Measurements from ENCODE around the gene ACTRT2.
A peak's percentile ranks its signal among the peaks of the same experiment; 100 is the strongest.

ACTRT2 gene

GRCh38 chr1:3021233-3021671, at the start of gene ACTRT2:
TSS of gene ACTRT2 (plus strand) at chr1:3021467. CDS start at chr1:3021687, 220 bp downstream.
- Histone ChIP-seq H3K9me3 (no peaks in the 10 kb centered on the region), H3K27me3 (ENCODE audit: low read depth) (peaks cover 67% of the 10 kb centered on the region), H3K4me3 (no peak within 1 kb of the TSS), H3K36me3 (replicated peaks) (no peaks in the 10 kb centered on the region), H3K4me1 (no peaks in the 10 kb centered on the region)
- in situ Hi-C loops (cut with MboI; ENCODE audit: low sequenced_read_pairs): no loop called here
- DNase-seq (ENCODE audit: low spot score in 2 of 2): no peak

- peak in 1 of 2 experiments; percentile 3 for DNase-seq (ENCODE audit: low spot score in 2 of 2)
- no peaks in the 10 kb centered on the region for H3K9me3 ChIP-seq
- no peak overlapping the region for H3K4me3 ChIP-seq
- H3K27me3 ChIP-seq (ENCODE audit: low read depth): peaks cover 14% of the 10 kb centered on the region; the same call in 1 of the 2 replicates
- no peaks in the 10 kb centered on the region for H3K36me3 ChIP-seq (replicated peaks)
- H3K4me1 ChIP-seq: no peaks in the 10 kb centered on the region
- in situ Hi-C loops (cut with MboI; ENCODE audit: low sequenced_read_pairs): no loop called here
Measured at GRCh38 chr1:2971609-2972008, 49.7 kb upstream of the ACTRT2 start.

- peak in 1 of 2 experiments; percentile 3 for DNase-seq (ENCODE audit: low spot score in 2 of 2)
- Histone ChIP-seq H3K36me3 (replicated peaks) (no peaks in the 10 kb centered on the region), H3K4me3 (no peak overlapping the region), H3K4me1 (no peaks in the 10 kb centered on the region), H3K27me3 (ENCODE audit: low read depth) (peaks cover 14% of the 10 kb centered on the region; the same call in 1 of the 2 replicates), H3K9me3 (no peaks in the 10 kb centered on the region)
- in situ Hi-C loops (cut with MboI; ENCODE audit: low sequenced_read_pairs): no loop called here
Measured at GRCh38 chr1:2972011-2972878, 49.0 kb upstream of the ACTRT2 start.

GRCh38 chr1:2972879-2973575, 48.2 kb upstream of the ACTRT2 start:
- H3K36me3 ChIP-seq (replicated peaks): no peaks in the 10 kb centered on the region
- peak in 1 of 2 experiments; percentile 2 for DNase-seq (ENCODE audit: low spot score in 2 of 2)
- H3K27me3 ChIP-seq (ENCODE audit: low read depth): peaks cover 14% of the 10 kb centered on the region; the same call in 1 of the 2 replicates
- H3K4me1 ChIP-seq: no peaks in the 10 kb centered on the region
- H3K4me3 ChIP-seq: no peak overlapping the region
- in situ Hi-C loops (cut with MboI; ENCODE audit: low sequenced_read_pairs): no loop called here
- H3K9me3 ChIP-seq: no peaks in the 10 kb centered on the region

- Histone ChIP-seq H3K4me1 (no peaks in the 10 kb centered on the region), H3K36me3 (replicated peaks) (no peaks in the 10 kb centered on the region), H3K9me3 (no peaks in the 10 kb centered on the region), H3K4me3 (no peak overlapping the region), H3K27me3 (ENCODE audit: low read depth) (peaks cover 14% of the 10 kb centered on the region; the same call in 1 of the 2 replicates)
- in situ Hi-C loops (cut with MboI; ENCODE audit: low sequenced_read_pairs): no loop called here
- peak in 1 of 2 experiments; percentile 6 for DNase-seq (ENCODE audit: low spot score in 2 of 2)
Measured at GRCh38 chr1:2973601-2974593, 47.4 kb upstream of the ACTRT2 start.

- H3K36me3 ChIP-seq (replicated peaks): no peaks in the 10 kb centered on the region
- H3K9me3 ChIP-seq: no peaks in the 10 kb centered on the region
- H3K4me1 ChIP-seq: no peaks in the 10 kb centered on the region
- H3K27me3 ChIP-seq (ENCODE audit: low read depth): peaks cover 14% of the 10 kb centered on the region; the same call in 1 of the 2 replicates
- in situ Hi-C loops (cut with MboI; ENCODE audit: low sequenced_read_pairs): no loop called here
- no peak overlapping the region for H3K4me3 ChIP-seq
- no peak for DNase-seq (ENCODE audit: low spot score in 2 of 2)
Measured at GRCh38 chr1:2974701-2975301, 46.5 kb upstream of the ACTRT2 start.

- H3K27me3 ChIP-seq (ENCODE audit: low read depth): peaks cover 12% of the 10 kb centered on the region; the same call in 1 of the 2 replicates
- no peak for DNase-seq (ENCODE audit: low spot score in 2 of 2)
- no peaks in the 10 kb centered on the region for H3K9me3 ChIP-seq
- in situ Hi-C loops (cut with MboI; ENCODE audit: low sequenced_read_pairs): no loop called here
- H3K4me3 ChIP-seq: no peak overlapping the region
- no peaks in the 10 kb centered on the region for H3K4me1 ChIP-seq
- no peaks in the 10 kb centered on the region for H3K36me3 ChIP-seq (replicated peaks)
Measured at GRCh38 chr1:2975466-2976179, 45.6 kb upstream of the ACTRT2 start.

GRCh38 chr1:2976180-2976562, 45.1 kb upstream of the ACTRT2 start:
- peaks cover 12% of the 10 kb centered on the region; the same call in 1 of the 2 replicates for H3K27me3 ChIP-seq (ENCODE audit: low read depth)
- H3K4me3 ChIP-seq: no peak overlapping the region
- no peaks in the 10 kb centered on the region for H3K4me1 ChIP-seq
- no peak for DNase-seq (ENCODE audit: low spot score in 2 of 2)
- H3K36me3 ChIP-seq (replicated peaks): no peaks in the 10 kb centered on the region
- in situ Hi-C loops (cut with MboI; ENCODE audit: low sequenced_read_pairs): no loop called here
- H3K9me3 ChIP-seq: no peaks in the 10 kb centered on the region

- in situ Hi-C loops (cut with MboI; ENCODE audit: low sequenced_read_pairs): no loop called here
- Histone ChIP-seq H3K36me3 (replicated peaks) (no peaks in the 10 kb centered on the region), H3K4me3 (no peak overlapping the region), H3K9me3 (no peaks in the 10 kb centered on the region), H3K27me3 (ENCODE audit: low read depth) (peaks cover 2% of the 10 kb centered on the region; the same call in 1 of the 2 replicates), H3K4me1 (no peaks in the 10 kb centered on the region)
- DNase-seq (ENCODE audit: low spot score in 2 of 2): no peak
Measured at GRCh38 chr1:2977886-2978611, 43.2 kb upstream of the ACTRT2 start.

GRCh38 chr1:2978691-2979190, 42.5 kb upstream of the ACTRT2 start:
- Histone ChIP-seq H3K4me3 (no peak overlapping the region), H3K4me1 (no peaks in the 10 kb centered on the region), H3K27me3 (ENCODE audit: low read depth) (no peaks in the 10 kb centered on the region), H3K36me3 (replicated peaks) (no peaks in the 10 kb centered on the region), H3K9me3 (no peaks in the 10 kb centered on the region)
- no peak for DNase-seq (ENCODE audit: low spot score in 2 of 2)
- in situ Hi-C loops (cut with MboI; ENCODE audit: low sequenced_read_pairs): no loop called here

GRCh38 chr1:2979191-2980072, 41.8 kb upstream of the ACTRT2 start:
- Histone ChIP-seq H3K9me3 (no peaks in the 10 kb centered on the region), H3K27me3 (ENCODE audit: low read depth) (no peaks in the 10 kb centered on the region), H3K4me3 (no peak overlapping the region), H3K36me3 (replicated peaks) (no peaks in the 10 kb centered on the region), H3K4me1 (no peaks in the 10 kb centered on the region)
- peak in 1 of 2 experiments; percentile 2 for DNase-seq (ENCODE audit: low spot score in 2 of 2)
- in situ Hi-C loops (cut with MboI; ENCODE audit: low sequenced_read_pairs): no loop called here

All from HAP-1 (cell line).